GF-D8 (cell line): Measurements from ENCODE around the gene TNNT3.
"Not testable (repeated sequence)": the region's sequence is repeated elsewhere in the genome, so short reads cannot be mapped to it uniquely, and the experiment has no call there.

Experiments
- DNase-seq: peaks from one replicate; lab custom pipeline; 2025; lab: John Stamatoyannopoulos, UW

The TNNT3 gene

GRCh38 chr11:1935156-1936071 lies 15.9 kb downstream of the TNNT3 start:
- no peak for DNase-seq

GRCh38 chr11:1936072-1936780 lies 16.7 kb downstream of the TNNT3 start:
- no peak for DNase-seq

GRCh38 chr11:1936781-1937615 lies 17.5 kb downstream of the TNNT3 start:
- DNase-seq: no peak

GRCh38 chr11:1937616-1938342 lies 18.3 kb downstream of the TNNT3 start:
- no peak for DNase-seq

- no peak for DNase-seq
Observed at GRCh38 chr11:1938343-1939005, 19.0 kb downstream of the TNNT3 start.

GRCh38 chr11:1939006-1939625 lies 19.6 kb downstream of the TNNT3 start:
- DNase-seq: no peak

- not testable (repeated sequence) for DNase-seq
Observed at GRCh38 chr11:1939788-1940187, 20.3 kb downstream of the TNNT3 start.

- no peak for DNase-seq
Observed at GRCh38 chr11:1942558-1943260, 23.2 kb downstream of the TNNT3 start.

GRCh38 chr11:1943576-1943975 lies 24.1 kb downstream of the TNNT3 start:
- no peak for DNase-seq

- no peak for DNase-seq
Observed at GRCh38 chr11:1943977-1944376, 24.5 kb downstream of the TNNT3 start.

- no peak for DNase-seq
Observed at GRCh38 chr11:1946812-1947484, 27.4 kb downstream of the TNNT3 start, which contains the start of gene MRPL23. Gene MRPL23 (plus strand): TSS chr11:1947332. CDS start chr11:1947363, 31 bp downstream.

GRCh38 chr11:1947592-1948237 lies 28.2 kb downstream of the TNNT3 start:
- no peak for DNase-seq

- DNase-seq: no peak
Observed at GRCh38 chr11:1948389-1948788, 28.9 kb downstream of the TNNT3 start.

- DNase-seq: no peak
Observed at GRCh38 chr11:1949302-1949701, 29.8 kb downstream of the TNNT3 start.

- no peak for DNase-seq
Observed at GRCh38 chr11:1949922-1950321, 30.4 kb downstream of the TNNT3 start.

- DNase-seq: no peak
Observed at GRCh38 chr11:1952806-1953482, 33.4 kb downstream of the TNNT3 start.

- DNase-seq: no peak
Observed at GRCh38 chr11:1953489-1954266, 34.2 kb downstream of the TNNT3 start.
